Thymus (tissue), 11 donors: ENCODE results near the gene COMMD1. TPM values are rescaled to one million over a fixed set of nuclear protein-coding genes. Genes with fewer than 3 reads are reported as not detected.
"Not testable (repeated sequence)": the region's sequence is repeated elsewhere in the genome, so short reads cannot be mapped to it uniquely, and the experiment has no call there.

ENCODE experiments used
- DNase-seq, 9 donors: peaks; one replicate each; pipeline ENCODE4 v3.0.0-alpha.2; 2013; ENCODE audit warnings: low spot score in 9 of 9, low read depth in 6 of 9, missing footprints in 1 of 9
- H3K27ac ChIP-seq, 2 donors: one replicate each; pipeline ENCODE4 v1.5.1; 2013; ENCODE audit warnings: control low read depth in 1 of 2, low read depth in 1 of 2, low read length in 1 of 2, mild to moderate bottlenecking in 1 of 2, moderate library complexity in 1 of 2
- H3K27me3 ChIP-seq, 2 donors: one replicate each; pipeline ENCODE4 v1.5.1; 2013; ENCODE audit warnings: low read length in 1 of 2; ENCODE audit not compliant: control insufficient read depth in 2 of 2, insufficient read depth in 1 of 2
- H3K36me3 ChIP-seq, 2 donors: one replicate each; pipeline ENCODE4 v1.5.1; 2013; ENCODE audit warnings: low read length in 1 of 2, mild to moderate bottlenecking in 1 of 2, moderate library complexity in 1 of 2; ENCODE audit not compliant: control insufficient read depth in 2 of 2, insufficient read depth in 2 of 2
- H3K4me1 ChIP-seq, 2 donors: one replicate each; pipeline ENCODE4 v1.5.1; 2013; ENCODE audit warnings: low read length in 2 of 2; ENCODE audit not compliant: control insufficient read depth in 2 of 2, insufficient read depth in 2 of 2
- H3K4me3 ChIP-seq, 2 donors: one replicate each; pipeline ENCODE4 v1.5.1; 2013; ENCODE audit warnings: low read length in 2 of 2, control low read depth in 1 of 2, mild to moderate bottlenecking in 1 of 2
- H3K9me3 ChIP-seq, 2 donors: one replicate each; pipeline ENCODE4 v1.5.1; 2013; ENCODE audit warnings: low read length in 1 of 2, mild to moderate bottlenecking in 1 of 2; ENCODE audit not compliant: control insufficient read depth in 2 of 2, insufficient read depth in 1 of 2
- WGBS: extraction: QIAGEN DNeasy Blood & Tissue Kit; methylation state at CpG from one replicate; pipeline ENCODE4 v1.1.7; 2013; 5-methylcytosine and 5-hydroxymethylcytosine counted together
- polyA plus RNA-seq: library from polyadenylated mRNA; stranded (reverse); fragments of 200-250 nt; gene quantifications from one replicate; pipeline ENCODE4 v1.2.3, GENCODE V29; 2013
- total RNA-seq: library from RNA; stranded (reverse); fragments of 120-200 nt; gene quantifications from one replicate; pipeline ENCODE4 v1.2.4, GENCODE V29; 2013
- donor health status: healthy.

COMMD1 gene
- total and polyA plus RNA-seq, 2 donors, result 39.9 to 45.1 TPM

- H3K4me1 ChIP-seq, result no peaks in the 10 kb centered on the region
- no peak overlapping the region for H3K4me3 ChIP-seq
- H3K27me3 ChIP-seq, result no peaks in the 10 kb centered on the region
- H3K27ac ChIP-seq, result no peak overlapping the region
- 100% methylated on average over 1 of the region's 1 CpG for WGBS
- DNase-seq, result no peak
- H3K9me3 ChIP-seq, result peaks cover 0 to 6% of the 10 kb centered on the region in 2 donors
- H3K36me3 ChIP-seq, result no peaks in the 10 kb centered on the region
Observed at GRCh38 chr2:61952288-61952687, 46.8 kb downstream of the COMMD1 start.

DNA sequence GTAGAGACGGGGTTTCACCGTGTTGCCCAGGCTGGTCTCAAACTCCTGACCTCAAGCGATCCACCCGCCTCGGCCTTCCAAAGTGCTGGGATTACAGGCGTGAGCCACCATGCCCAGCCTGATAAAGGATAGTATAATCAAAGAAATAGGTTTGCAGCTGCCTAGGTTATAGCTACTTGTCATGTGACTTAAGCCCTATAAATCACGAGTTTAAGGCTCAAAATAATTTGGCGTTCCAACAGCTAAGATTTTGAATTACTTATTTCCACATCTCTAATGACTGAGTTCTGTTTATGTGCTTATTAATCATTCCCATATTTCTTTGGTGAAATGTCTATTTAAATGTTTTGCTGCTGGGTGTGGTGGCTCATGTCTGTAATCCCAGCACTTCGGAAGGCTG lies 49.4 kb downstream of the COMMD1 start:
- not testable (repeated sequence) for H3K27ac ChIP-seq, DNase-seq, H3K4me1 ChIP-seq, H3K9me3 ChIP-seq, H3K36me3 ChIP-seq, H3K27me3 ChIP-seq, H3K4me3 ChIP-seq
- 96% methylated on average over 9 of the region's 9 CpGs for WGBS

DNA sequence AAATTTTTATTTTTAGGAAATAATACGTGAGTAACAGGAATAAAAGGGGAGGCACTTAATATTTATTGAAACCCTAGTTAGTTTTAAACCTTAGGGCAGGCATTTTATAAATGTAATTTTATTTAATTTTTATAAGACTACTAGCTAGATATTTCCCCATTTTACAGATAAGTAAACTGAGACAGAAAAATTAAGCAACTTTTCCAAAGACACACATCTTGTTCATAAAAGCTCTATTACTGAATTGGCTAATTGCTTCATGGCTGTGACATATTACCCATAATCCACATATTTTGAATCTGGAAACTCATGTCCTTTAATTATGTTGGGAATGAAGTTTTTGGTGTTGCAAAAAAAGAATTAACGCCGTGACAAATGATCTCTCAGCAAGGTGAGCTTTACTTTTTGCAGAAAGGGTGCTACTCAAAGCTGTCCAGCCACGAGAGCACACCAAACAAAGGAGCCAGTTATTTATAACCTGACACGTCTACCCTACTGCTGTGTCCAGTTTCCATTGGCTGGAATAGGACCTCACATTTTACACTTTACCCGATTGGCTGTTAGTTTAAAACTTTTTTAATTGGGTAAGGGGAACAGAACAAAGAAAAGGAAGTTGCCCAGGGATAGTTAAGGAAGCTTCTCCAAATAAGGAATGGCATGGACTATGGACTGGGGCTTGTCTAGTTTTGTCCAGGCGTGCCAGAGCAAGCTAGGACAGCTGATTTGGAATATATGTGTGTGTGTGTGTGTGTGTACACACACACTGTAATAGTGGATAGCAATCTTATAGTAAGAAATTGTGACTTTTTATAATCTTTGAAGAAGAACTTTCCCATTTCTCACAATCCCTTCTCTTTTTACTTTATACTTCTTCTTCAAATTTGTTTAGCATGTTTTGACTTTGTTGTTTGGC lies 54.2 kb downstream of the COMMD1 start:
- peaks cover 0 to 4% of the 10 kb centered on the region in 2 donors for H3K4me1 ChIP-seq
- H3K9me3 ChIP-seq, result no peaks in the 10 kb centered on the region
- no peak for DNase-seq
- H3K27ac ChIP-seq, result no peak overlapping the region
- H3K36me3 ChIP-seq, result no peaks in the 10 kb centered on the region
- no peak overlapping the region for H3K4me3 ChIP-seq
- no peaks in the 10 kb centered on the region for H3K27me3 ChIP-seq
- WGBS, result 97% methylated on average over 7 of the region's 7 CpGs

DNA sequence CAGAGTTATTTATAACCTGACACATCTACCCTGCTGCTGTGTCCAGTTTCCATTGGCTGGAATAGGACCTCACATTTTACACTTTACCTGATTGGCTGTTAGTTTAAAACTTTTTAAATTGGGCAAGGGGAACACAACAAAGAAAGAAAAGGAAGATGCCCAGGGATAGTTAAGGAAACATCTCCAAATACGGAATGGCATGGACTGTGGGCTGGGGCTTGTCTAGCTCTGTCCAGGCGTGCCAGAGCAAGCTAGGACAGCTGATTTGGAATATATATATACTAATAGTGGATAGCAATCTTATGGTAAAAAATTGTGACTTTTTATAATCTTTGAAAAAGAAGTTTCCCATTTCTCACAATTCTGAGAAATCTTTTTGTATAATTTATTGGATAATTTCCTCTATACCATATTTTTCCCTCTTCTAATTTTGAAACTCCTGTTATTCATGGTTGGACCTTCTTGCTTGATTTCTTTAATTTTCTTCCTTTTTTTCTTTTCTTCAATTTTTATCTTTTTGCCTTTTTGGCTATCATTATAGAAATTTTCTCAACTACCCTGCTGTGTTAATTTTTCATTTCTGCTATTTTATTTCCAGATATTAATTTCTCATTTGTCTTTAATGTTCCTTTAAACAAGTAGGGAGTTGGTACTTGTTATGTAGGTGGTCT lies 55.9 kb downstream of the COMMD1 start:
- Histone ChIP-seq H3K4me3 (no peak overlapping the region), H3K9me3 (no peaks in the 10 kb centered on the region), H3K27me3 (no peaks in the 10 kb centered on the region)

GRCh38 chr2:61962095-61962984 lies 56.9 kb downstream of the COMMD1 start:
- 98% methylated on average over 5 of the region's 5 CpGs for WGBS
- no peaks in the 10 kb centered on the region for H3K27me3 ChIP-seq
- peaks cover 0 to 4% of the 10 kb centered on the region in 2 donors for H3K4me1 ChIP-seq
- DNase-seq, result no peak
- no peak overlapping the region for H3K27ac ChIP-seq
- H3K36me3 ChIP-seq, result no peaks in the 10 kb centered on the region
- no peak overlapping the region for H3K4me3 ChIP-seq
- no peaks in the 10 kb centered on the region for H3K9me3 ChIP-seq

More for the DNA sequence above, 55.9 kb downstream of the COMMD1 start:
- Histone ChIP-seq H3K4me1 (peaks cover 0 to 4% of the 10 kb centered on the region in 2 donors), H3K27ac (no peak overlapping the region), H3K36me3 (no peaks in the 10 kb centered on the region)
- WGBS, result 92% methylated on average over 2 of the region's 2 CpGs
- DNase-seq, result no peak

- no peak overlapping the region for H3K4me3 ChIP-seq
- WGBS, result 96% methylated on average over 2 of the region's 2 CpGs
- no peaks in the 10 kb centered on the region for H3K27me3 ChIP-seq
- no peaks in the 10 kb centered on the region for H3K9me3 ChIP-seq
- H3K27ac ChIP-seq, result no peak overlapping the region
- H3K4me1 ChIP-seq, result no peaks in the 10 kb centered on the region
- no peak for DNase-seq
- no peaks in the 10 kb centered on the region for H3K36me3 ChIP-seq
Observed at GRCh38 chr2:61966087-61966727, 60.7 kb downstream of the COMMD1 start.

DNA sequence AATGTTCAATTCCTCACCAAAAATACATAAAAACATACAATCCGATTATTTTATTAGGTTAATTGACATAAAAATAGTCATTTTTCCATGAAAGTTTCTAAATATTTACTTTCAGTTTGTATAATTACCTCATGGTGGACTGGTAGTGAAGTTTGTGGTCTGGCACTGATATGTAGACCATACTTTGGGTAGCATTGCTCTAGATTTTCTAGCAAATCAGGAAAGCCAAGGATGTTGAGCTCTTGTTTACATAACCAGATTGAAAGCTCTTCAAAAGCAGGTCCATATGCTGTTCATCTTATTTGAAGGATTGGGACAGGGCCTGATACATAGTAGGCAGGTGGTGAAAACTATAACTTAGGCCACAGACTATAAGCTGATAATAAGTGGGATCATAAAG lies 61.8 kb downstream of the COMMD1 start:
- WGBS, result 90% methylated on average over 1 of the region's 1 CpG
- no peaks in the 10 kb centered on the region for H3K36me3 ChIP-seq
- no peak overlapping the region for H3K27ac ChIP-seq
- H3K4me1 ChIP-seq, result no peaks in the 10 kb centered on the region
- H3K27me3 ChIP-seq, result no peaks in the 10 kb centered on the region
- no peaks in the 10 kb centered on the region for H3K9me3 ChIP-seq
- no peak for DNase-seq
- H3K4me3 ChIP-seq, result no peak overlapping the region

GRCh38 chr2:61969376-61969775 lies 63.9 kb downstream of the COMMD1 start:
- Histone ChIP-seq H3K27me3 (no peaks in the 10 kb centered on the region), H3K27ac (no peak overlapping the region), H3K36me3 (no peaks in the 10 kb centered on the region), H3K4me1 (no peaks in the 10 kb centered on the region), H3K4me3 (no peak overlapping the region), H3K9me3 (no peaks in the 10 kb centered on the region)
- no peak for DNase-seq
- WGBS, result 93% methylated on average over 1 of the region's 1 CpG
